Activated CD4-positive, alpha-beta memory T cell treated with anti-CD3 and anti-CD28 coated beads, Interleukin-2, amount 10 ng/mL, durations not matched to agents 7 days and 5 days (primary cell): ENCODE data around the gene RAB37. TPM values are rescaled to one million over a fixed set of nuclear protein-coding genes. Genes with fewer than 3 reads are reported as not detected.

Source experiments
- CTCF ChIA-PET: fragments of 350-600 bp; sonication (Branson Sonifier 250); formaldehyde crosslinking; loops from one replicate; lab custom pipeline; 2021; ENCODE audit warnings: antibody characterized with exemption, inconsistent platforms; lab: Charles Lee
- POLR2A ChIA-PET: fragments of 350-600 bp; sonication (Branson Sonifier 250); formaldehyde crosslinking; loops from one replicate; lab custom pipeline; 2021; ENCODE audit warnings: antibody characterized with exemption; lab: Charles Lee
- DNase-seq: peaks from one replicate; pipeline ENCODE4 v3.0.0-alpha.2; 2020
- H3K27ac Mint-ChIP-seq: one replicate; pipeline ENCODE4 v1.8.0; 2021; ENCODE audit warnings: mild to moderate bottlenecking, mixed read lengths
- H3K27me3 Mint-ChIP-seq: one replicate; pipeline ENCODE4 v1.8.0; 2021; ENCODE audit warnings: mixed read lengths
- H3K36me3 Mint-ChIP-seq: one replicate; pipeline ENCODE4 v1.8.0; 2021; ENCODE audit warnings: low read depth, mixed read lengths
- H3K4me1 Mint-ChIP-seq: one replicate; pipeline ENCODE4 v1.8.0; 2021; ENCODE audit warnings: mixed read lengths
- H3K4me3 Mint-ChIP-seq: one replicate; pipeline ENCODE4 v1.8.0; 2021; ENCODE audit warnings: mild to moderate bottlenecking, mixed read lengths
- H3K9me3 Mint-ChIP-seq: one replicate; pipeline ENCODE4 v1.8.0; 2021; ENCODE audit warnings: mixed read lengths
- total RNA-seq, 2 experiments: library from RNA; stranded (reverse); gene quantifications; one replicate each; pipeline ENCODE4 v1.2.3, GENCODE V29; 2021

RAB37 gene
- total RNA-seq, 2 experiments from 2014 or later, result 56.1 to 58.5 TPM

DNA sequence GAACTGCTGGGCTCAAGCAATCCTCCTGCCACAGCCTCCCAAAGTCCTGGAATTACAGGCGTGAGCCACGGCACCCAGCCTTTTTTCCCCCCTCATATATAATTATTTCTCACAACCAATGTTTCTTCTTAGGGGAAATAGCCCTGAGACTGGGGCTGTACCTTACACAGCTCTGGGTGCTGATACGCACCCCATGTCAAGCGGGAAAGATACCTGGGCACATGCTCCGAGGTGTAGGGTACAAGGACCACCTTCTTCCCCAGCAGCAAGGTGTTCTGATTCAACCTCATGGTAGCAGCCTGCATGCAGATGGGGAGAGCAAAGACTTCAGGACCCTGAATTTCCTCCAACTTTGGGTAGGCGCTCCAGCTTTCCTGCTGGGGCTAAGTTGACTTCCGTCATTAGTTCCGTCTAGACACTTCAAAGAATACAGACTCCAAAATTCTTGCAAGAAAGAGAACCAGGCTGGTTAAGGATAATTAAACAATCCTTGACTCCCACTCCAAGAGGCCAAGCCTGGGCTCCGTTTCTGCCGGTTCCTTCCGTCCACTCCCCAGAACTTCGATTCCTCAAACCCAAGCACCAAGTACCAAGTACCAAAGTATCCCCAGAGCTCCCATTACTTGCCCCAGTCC lies 38.5 kb downstream of the RAB37 start:
- Mint-ChIP-seq H3K27me3 (no peaks in the 10 kb centered on the region), H3K27ac (peak overlapping the region; percentile 85), H3K4me3 (peak overlapping the region; percentile 99), H3K36me3 (peaks cover 58% of the 10 kb centered on the region), H3K9me3 (no peaks in the 10 kb centered on the region), H3K4me1 (peaks cover 64% of the 10 kb centered on the region)
- POLR2A ChIA-PET, result interaction anchor here (0.9 to 8.9 kb wide), 11 partner anchors 8 to 97 kb away, joined by 3 to 60 read pairs (median 15); partner anchors contain the start of genes FDXR and RAB37
- no peak for DNase-seq
- CTCF ChIA-PET, result interaction anchor here (1.1 to 10.6 kb wide), 11 partner anchors 15 to 118 kb away, joined by 3 to 78 read pairs (median 9); partner anchors contain the start of gene RAB37

DNA sequence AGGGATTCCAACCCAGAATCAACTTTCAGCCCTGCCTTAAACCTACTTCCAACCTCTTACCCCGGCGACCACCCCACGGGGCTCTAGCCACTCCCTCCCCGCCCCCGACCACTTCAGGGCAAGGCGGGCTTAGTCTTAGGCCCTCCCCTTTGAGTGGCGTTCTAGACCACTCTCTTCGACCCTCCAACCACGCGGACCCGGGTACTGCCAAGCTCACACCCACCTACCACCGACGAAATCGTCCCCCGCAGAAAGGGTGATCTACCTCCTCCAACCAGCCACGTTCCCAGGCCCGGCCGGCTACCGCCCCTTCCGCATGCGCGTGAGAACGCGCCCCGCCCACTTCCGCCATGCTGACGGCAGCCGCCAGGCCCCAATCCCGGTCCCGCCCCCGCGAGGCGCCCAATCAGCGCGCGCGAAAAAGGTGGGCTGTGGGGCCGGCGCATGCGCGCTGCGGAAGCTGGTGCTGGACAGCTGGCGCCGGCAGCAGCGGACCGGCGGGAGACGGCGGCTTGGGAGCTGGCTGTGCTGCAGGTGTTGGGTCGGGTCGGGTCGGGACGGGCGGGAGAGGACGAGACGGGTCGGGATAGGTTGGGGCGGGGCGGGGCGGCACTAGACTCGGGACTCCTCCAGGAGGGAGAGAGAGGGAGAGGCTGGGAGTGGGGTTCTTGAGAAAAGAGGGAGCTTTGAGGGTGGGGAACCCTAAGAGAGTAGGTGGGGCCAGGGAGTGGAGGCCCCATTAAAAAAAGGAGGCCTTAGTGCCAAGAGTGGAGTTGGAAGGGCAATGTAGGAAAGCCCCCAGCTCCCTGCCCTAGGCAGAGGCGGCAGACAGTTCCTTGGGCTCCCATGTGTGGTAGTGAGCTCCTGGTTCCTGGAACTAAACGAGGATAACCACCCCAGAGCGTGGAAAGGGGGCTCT lies 39.2 kb downstream of the RAB37 start, which contains the start of gene NAT9:
NAT9 (minus strand) TSS at position 302 of the 919 bp plus-strand sequence. CDS start 647 bp downstream, outside the sequence.
- H3K27me3 Mint-ChIP-seq, result no peaks in the 10 kb centered on the region
- H3K27ac Mint-ChIP-seq, result peak within 1 kb of the TSS; percentile 85
- peak; percentile 99 for DNase-seq
- ChIA-PET CTCF (interaction anchor here (0.7 to 10.6 kb wide), 14 partner anchors 15 to 495 kb away, joined by 3 to 78 read pairs (median 4); partner anchors contain the start of genes MIF4GD and RAB37), POLR2A (interaction anchor here (0.9 to 8.9 kb wide), 11 partner anchors 8 to 97 kb away, joined by 3 to 60 read pairs (median 15); partner anchors contain the start of genes FDXR and RAB37)
- peak within 1 kb of the TSS; percentile 99 for H3K4me3 Mint-ChIP-seq
- H3K36me3 Mint-ChIP-seq, result peaks cover 60% of the 10 kb centered on the region
- H3K9me3 Mint-ChIP-seq, result no peaks in the 10 kb centered on the region
- peaks cover 68% of the 10 kb centered on the region for H3K4me1 Mint-ChIP-seq

DNA sequence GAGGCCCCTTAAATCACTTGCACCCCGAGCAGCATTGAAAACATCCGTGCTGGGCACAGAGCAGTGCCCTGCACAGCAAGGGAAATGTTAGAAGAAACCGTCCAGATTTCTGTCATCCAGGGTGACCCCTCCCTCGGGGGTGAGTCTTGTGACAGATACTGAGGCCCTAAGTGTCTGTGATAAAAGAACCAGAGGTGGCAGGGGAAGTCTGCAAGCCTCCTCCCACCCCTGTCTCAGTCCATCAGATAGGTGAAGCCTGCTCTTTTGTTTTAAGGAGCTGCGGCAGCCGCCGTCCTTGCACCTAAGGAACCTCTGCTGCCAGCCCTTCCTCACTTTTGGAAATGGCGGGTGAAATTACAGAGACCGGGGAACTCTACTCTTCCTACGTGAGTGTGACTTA lies 39.9 kb downstream of the RAB37 start:
- ChIA-PET POLR2A (interaction anchor here (1.9 to 8.9 kb wide), 8 partner anchors 7 to 96 kb away, joined by 6 to 60 read pairs (median 16); partner anchors contain the start of genes FDXR and RAB37), CTCF (interaction anchor here (0.7 to 10.6 kb wide), 12 partner anchors 14 to 494 kb away, joined by 3 to 78 read pairs (median 4); partner anchors contain the start of genes MIF4GD and RAB37)
- peaks cover 59% of the 10 kb centered on the region for H3K36me3 Mint-ChIP-seq
- no peak for DNase-seq
- no peaks in the 10 kb centered on the region for H3K9me3 Mint-ChIP-seq
- H3K27me3 Mint-ChIP-seq, result no peaks in the 10 kb centered on the region
- peaks cover 75% of the 10 kb centered on the region for H3K4me1 Mint-ChIP-seq
- H3K27ac Mint-ChIP-seq, result peak overlapping the region; percentile 61
- peak overlapping the region; percentile 99 for H3K4me3 Mint-ChIP-seq

DNA sequence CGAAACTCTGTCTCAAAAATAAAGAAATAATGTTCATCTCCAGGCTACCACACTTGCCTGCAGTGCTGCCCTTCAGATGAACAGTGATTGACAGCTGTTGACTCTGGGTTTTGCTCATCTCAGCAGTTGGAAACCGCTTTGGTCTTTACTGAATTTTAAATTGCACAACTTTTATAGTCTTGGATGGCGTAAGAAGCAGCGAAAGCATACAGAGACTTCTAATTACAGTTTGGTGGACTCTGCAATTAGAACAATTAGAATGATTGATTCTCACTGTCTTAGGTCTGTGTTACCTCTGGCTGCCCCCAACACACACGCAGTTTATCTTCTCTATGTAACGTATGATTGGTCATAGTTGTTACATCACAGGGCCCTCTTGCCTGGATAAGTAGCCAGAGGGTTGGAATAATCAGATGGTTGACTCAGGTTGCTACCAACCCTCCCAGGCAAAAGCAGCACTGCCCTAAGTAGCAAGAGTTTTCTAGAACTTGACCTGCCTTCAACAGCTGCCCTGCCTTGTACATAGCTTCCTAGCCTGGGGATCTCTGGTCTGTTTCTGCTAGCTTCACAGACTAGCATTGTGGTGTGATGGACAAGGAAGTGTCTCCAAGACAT lies 41.0 kb downstream of the RAB37 start:
- Mint-ChIP-seq H3K4me1 (peaks cover 80% of the 10 kb centered on the region), H3K4me3 (peak overlapping the region; percentile 56), H3K9me3 (no peaks in the 10 kb centered on the region), H3K27ac (peak overlapping the region; percentile 99), H3K27me3 (no peaks in the 10 kb centered on the region), H3K36me3 (peaks cover 55% of the 10 kb centered on the region)
- CTCF ChIA-PET, result interaction anchor here (2.6 to 10.6 kb wide), 5 partner anchors 13 to 120 kb away, joined by 29 to 78 read pairs (median 32); partner anchors contain the start of genes NHERF1 and RAB37
- no peak for DNase-seq
- POLR2A ChIA-PET, result interaction anchor here (2.3 to 5.1 kb wide), 7 partner anchors 19 to 95 kb away, joined by 12 to 68 read pairs (median 18); partner anchors contain the start of genes FDXR, NHERF1 and RAB37

GRCh38 chr17:74778960-74779359 lies 41.9 kb downstream of the RAB37 start:
- Mint-ChIP-seq H3K4me3 (peak overlapping the region; percentile 36), H3K27me3 (no peaks in the 10 kb centered on the region), H3K9me3 (no peaks in the 10 kb centered on the region), H3K36me3 (peaks cover 52% of the 10 kb centered on the region), H3K27ac (peak overlapping the region; percentile 99), H3K4me1 (peaks cover 79% of the 10 kb centered on the region)
- DNase-seq, result no peak
- CTCF ChIA-PET, result interaction anchor here (0.7 to 10.6 kb wide), 11 partner anchors 8 to 179 kb away, joined by 3 to 78 read pairs (median 10); partner anchors contain the start of genes NHERF1 and RAB37
- POLR2A ChIA-PET, result interaction anchor here (0.7 to 3.3 kb wide), 10 partner anchors 8 to 138 kb away, joined by 3 to 68 read pairs (median 14); partner anchors contain the start of genes FDXR, NHERF1 and RAB37

- ChIA-PET CTCF (interaction anchor here (0.7 to 4.8 kb wide), 13 partner anchors 9 to 179 kb away, joined by 3 to 32 read pairs (median 9); partner anchors contain the start of genes NHERF1 and RAB37), POLR2A (interaction anchor here (1.0 to 3.3 kb wide), 12 partner anchors 9 to 122 kb away, joined by 3 to 68 read pairs (median 12); partner anchors contain the start of genes FDXR, NHERF1 and RAB37)
- H3K4me1 Mint-ChIP-seq, result peaks cover 82% of the 10 kb centered on the region
- H3K36me3 Mint-ChIP-seq, result peaks cover 54% of the 10 kb centered on the region
- no peak for DNase-seq
- H3K4me3 Mint-ChIP-seq, result peak overlapping the region; percentile 65
- H3K27ac Mint-ChIP-seq, result peak overlapping the region; percentile 99
- H3K9me3 Mint-ChIP-seq, result no peaks in the 10 kb centered on the region
- H3K27me3 Mint-ChIP-seq, result no peaks in the 10 kb centered on the region
These were observed 42.4 kb downstream of the RAB37 start for GRCh38 chr17:74779501-74779900.

- H3K4me1 Mint-ChIP-seq, result peaks cover 87% of the 10 kb centered on the region
- H3K9me3 Mint-ChIP-seq, result no peaks in the 10 kb centered on the region
- peak overlapping the region; percentile 99 for H3K27ac Mint-ChIP-seq
- ChIA-PET CTCF (interaction anchor here (0.7 to 4.8 kb wide), 14 partner anchors 9 to 178 kb away, joined by 3 to 32 read pairs (median 9); partner anchors contain the start of genes NHERF1 and RAB37), POLR2A (interaction anchor here (1.0 to 3.3 kb wide), 12 partner anchors 9 to 122 kb away, joined by 3 to 68 read pairs (median 12); partner anchors contain the start of genes FDXR, NHERF1 and RAB37)
- H3K4me3 Mint-ChIP-seq, result peak overlapping the region; percentile 65
- DNase-seq, result peak; percentile 88
- peaks cover 57% of the 10 kb centered on the region for H3K36me3 Mint-ChIP-seq
- H3K27me3 Mint-ChIP-seq, result no peaks in the 10 kb centered on the region
These were observed 42.9 kb downstream of the RAB37 start for GRCh38 chr17:74779948-74780400.

DNA sequence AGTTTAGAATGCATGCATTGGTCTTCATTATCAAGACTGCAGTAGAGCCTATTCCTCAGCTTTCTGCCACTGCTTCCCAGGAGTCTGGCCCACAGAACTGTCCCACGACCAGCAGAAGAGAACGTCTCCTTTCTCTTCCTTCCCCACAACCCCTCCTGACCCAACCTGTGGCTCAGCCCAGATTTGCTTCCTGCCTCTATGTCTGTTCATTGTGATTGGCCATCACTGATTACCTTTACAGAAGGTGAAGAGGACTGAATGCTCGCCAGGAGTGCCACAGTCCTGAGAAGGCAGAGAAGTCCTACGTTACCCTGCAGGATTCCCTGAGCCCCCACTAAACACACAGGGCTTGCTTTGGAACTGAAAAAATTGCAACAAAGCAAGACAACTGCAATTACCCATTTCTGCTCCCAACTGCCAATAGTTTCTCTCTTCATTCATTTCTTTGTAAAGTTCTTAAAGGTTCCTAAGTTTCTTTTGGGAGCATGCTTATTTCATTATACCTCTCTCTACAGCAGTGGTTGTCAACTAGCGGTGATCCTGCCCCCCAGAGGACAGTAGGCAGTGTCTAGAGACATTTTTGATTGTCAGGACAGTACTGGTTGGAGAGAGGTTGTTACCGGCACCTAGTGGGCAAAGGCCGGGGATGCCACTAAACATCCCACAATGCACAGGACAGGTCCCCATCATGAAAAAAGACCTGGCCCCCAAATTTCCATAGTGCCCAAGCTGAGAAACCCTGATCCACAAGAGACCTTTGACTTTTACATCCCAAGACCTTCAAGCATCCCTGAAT lies 43.6 kb downstream of the RAB37 start:
- peaks cover 89% of the 10 kb centered on the region for H3K4me1 Mint-ChIP-seq

GRCh38 chr17:74782571-74782970 lies 45.5 kb downstream of the RAB37 start:
- Mint-ChIP-seq H3K27ac (no peak overlapping the region), H3K36me3 (peaks cover 64% of the 10 kb centered on the region), H3K27me3 (no peaks in the 10 kb centered on the region), H3K4me3 (no peak overlapping the region), H3K9me3 (no peaks in the 10 kb centered on the region), H3K4me1 (peaks cover 84% of the 10 kb centered on the region)
- ChIA-PET CTCF (interaction anchor here (2.1 to 4.8 kb wide), 4 partner anchors 9 to 125 kb away, joined by 9 to 32 read pairs (median 14); partner anchors contain the start of gene RAB37), POLR2A (interaction anchor here (0.7 kb wide), 1 partner anchor 41 kb away, joined by 3 read pairs; no protein-coding TSS in a partner anchor)
- no peak for DNase-seq

More for the DNA sequence above, 43.6 kb downstream of the RAB37 start:
- H3K27me3 Mint-ChIP-seq, result no peaks in the 10 kb centered on the region
- H3K9me3 Mint-ChIP-seq, result no peaks in the 10 kb centered on the region
- POLR2A ChIA-PET, result interaction anchor here (1.0 to 3.3 kb wide), 13 partner anchors 8 to 123 kb away, joined by 3 to 68 read pairs (median 12); partner anchors contain the start of genes FDXR, NHERF1 and RAB37
- peak; percentile 58 for DNase-seq
- H3K36me3 Mint-ChIP-seq, result peaks cover 63% of the 10 kb centered on the region
- peak overlapping the region; percentile 99 for H3K27ac Mint-ChIP-seq
- CTCF ChIA-PET, result interaction anchor here (0.7 to 4.8 kb wide), 16 partner anchors 10 to 125 kb away, joined by 3 to 32 read pairs (median 8); partner anchors contain the start of genes NHERF1 and RAB37
- H3K4me3 Mint-ChIP-seq, result peak overlapping the region; percentile 65

DNA sequence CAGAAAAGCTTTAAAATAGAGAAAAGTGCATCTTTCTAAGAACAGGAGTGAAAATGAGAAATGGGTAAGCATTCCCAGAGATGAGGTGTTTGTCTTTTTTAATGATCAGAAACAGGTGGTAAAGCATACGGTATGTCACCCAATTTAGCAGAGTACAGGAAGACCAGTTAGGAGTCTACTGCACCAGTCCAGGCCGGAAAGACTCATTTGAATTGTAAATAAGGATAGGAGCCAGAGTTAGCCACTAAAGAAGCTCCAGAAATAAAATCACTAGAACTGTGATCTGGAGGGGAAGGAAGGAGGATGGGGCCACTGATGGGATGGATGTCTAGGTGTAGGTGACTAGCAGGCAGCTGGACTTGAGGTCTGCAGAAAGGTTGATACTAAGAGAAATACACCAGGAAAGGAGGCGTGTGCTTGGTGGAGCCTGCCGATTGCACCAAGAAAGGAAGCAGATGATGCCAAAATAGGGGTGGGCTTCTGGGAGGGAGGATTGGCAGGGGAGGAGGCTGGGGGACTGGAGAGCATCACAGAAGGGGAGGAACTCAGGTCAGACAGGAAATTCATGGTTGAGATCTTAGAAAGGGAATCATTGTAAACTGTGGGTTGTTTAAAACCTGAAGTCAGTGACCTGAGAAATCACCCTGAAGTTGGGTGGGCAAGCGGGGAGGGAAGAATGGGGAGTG lies 47.2 kb downstream of the RAB37 start:
- DNase-seq, result no peak
- H3K27ac Mint-ChIP-seq, result peak overlapping the region; percentile 2
- H3K4me3 Mint-ChIP-seq, result no peak overlapping the region
- ChIA-PET CTCF (interaction anchor here (0.5 to 3.8 kb wide), 7 partner anchors 9 to 584 kb away, joined by 3 to 14 read pairs (median 4); no protein-coding TSS in a partner anchor), POLR2A (interaction anchor here (0.7 to 1.4 kb wide), 3 partner anchors 8 to 89 kb away, joined by 3 to 6 read pairs (median 4); partner anchors contain the start of genes FDXR and NAT9)
- H3K4me1 Mint-ChIP-seq, result peaks cover 77% of the 10 kb centered on the region
- no peaks in the 10 kb centered on the region for H3K27me3 Mint-ChIP-seq
- no peaks in the 10 kb centered on the region for H3K9me3 Mint-ChIP-seq
- peaks cover 63% of the 10 kb centered on the region for H3K36me3 Mint-ChIP-seq
